ENCODE measurements around the gene LAMA5.

DNA sequence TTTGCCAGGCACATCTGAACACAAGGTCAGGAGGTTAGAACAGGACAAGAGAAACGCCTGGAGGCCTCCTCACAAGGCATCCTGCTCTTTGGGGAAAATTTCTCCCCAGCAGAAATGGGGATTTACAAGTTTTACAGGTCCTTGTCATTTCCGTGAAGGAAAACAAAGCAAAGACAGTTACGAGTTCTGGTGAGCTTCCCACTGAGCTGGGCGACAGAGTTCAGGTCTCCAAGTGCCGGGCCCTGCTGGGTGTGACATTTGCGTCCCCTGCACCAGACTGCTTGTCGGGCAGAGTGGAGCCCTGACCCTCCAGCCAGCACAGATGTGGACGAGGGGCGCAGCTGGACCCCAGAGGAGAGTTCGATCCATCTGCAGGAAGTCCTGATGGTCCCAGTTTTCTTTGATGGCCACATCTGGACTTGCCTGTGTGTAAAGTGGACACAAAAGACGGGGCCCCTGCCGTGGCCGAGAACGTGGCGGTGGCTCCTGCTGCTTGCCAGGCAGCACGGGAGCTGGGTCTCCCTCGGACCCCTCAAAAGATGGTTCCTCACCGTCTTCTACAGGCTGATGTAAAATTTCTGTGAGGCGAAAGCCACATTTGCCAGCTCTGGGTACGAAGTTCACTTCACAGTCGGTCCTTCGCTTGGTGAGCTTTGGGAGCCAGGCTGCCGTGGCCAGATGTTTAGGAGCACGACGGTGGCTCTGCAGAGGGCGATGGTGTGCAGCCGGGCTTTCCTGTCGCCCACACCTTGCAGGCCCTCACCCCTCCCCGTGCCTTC, 69.5 kb downstream of the LAMA5 start:
- TF ChIP-seq POLR2AphosphoS5 (IDR thresholded peaks at IDR 0.05) (peak; percentile 41), POLR2A (IDR thresholded peaks at IDR 0.05) (no peak)
- TF ChIP-seq, protein P1, sequence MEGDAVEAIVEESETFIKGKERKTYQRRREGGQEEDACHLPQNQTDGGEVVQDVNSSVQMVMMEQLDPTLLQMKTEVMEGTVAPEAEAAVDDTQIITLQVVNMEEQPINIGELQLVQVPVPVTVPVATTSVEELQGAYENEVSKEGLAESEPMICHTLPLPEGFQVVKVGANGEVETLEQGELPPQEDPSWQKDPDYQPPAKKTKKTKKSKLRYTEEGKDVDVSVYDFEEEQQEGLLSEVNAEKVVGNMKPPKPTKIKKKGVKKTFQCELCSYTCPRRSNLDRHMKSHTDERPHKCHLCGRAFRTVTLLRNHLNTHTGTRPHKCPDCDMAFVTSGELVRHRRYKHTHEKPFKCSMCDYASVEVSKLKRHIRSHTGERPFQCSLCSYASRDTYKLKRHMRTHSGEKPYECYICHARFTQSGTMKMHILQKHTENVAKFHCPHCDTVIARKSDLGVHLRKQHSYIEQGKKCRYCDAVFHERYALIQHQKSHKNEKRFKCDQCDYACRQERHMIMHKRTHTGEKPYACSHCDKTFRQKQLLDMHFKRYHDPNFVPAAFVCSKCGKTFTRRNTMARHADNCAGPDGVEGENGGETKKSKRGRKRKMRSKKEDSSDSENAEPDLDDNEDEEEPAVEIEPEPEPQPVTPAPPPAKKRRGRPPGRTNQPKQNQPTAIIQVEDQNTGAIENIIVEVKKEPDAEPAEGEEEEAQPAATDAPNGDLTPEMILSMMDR (IDR thresholded peaks at IDR 0.05): no peak

Data from prostate gland (tissue), 2 donors.